H54 (cell line): ENCODE measurements around the gene FRMD4A.

ENCODE experiments used
- DNase-seq: peaks from one replicate; pipeline ENCODE4 v3.0.0; 2011; ENCODE audit warnings: low spot score, mixed read lengths; ENCODE audit not compliant: insufficient read length
- FAIRE-seq: peaks from 3 replicates; lab custom pipeline; 2011; peaks lifted over from hg19 to GRCh38; lab: Jason Lieb, UNC
- POLR2A ChIP-seq: IDR thresholded peaks from 2 replicates; pipeline ENCODE4 v1.6.1; 2011; ENCODE audit warnings: low read depth, mild to moderate bottlenecking, low read length

FRMD4A gene

DNA sequence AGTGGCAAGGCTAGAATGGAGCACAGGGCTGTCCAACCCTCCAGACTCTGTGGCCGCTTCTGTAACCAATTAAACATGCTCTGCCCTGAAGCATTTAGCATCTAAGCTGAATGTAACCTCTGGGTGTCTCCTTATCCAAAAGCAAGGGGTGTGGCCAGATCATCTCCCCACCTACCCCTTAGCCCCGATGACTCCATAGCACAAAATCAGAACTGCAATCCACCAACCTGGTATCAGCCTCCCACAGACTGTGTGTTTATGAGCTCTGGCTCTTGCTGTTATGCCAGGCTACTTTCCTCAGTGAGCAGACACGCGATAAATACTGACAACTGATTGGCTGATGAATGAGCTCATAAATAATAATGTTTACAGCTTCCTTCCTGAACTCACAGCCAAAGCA lies 3.2 kb downstream of the FRMD4A start:
- FAIRE-seq (no peak), DNase-seq (no peak)
- no peak for TF ChIP-seq POLR2A

DNA sequence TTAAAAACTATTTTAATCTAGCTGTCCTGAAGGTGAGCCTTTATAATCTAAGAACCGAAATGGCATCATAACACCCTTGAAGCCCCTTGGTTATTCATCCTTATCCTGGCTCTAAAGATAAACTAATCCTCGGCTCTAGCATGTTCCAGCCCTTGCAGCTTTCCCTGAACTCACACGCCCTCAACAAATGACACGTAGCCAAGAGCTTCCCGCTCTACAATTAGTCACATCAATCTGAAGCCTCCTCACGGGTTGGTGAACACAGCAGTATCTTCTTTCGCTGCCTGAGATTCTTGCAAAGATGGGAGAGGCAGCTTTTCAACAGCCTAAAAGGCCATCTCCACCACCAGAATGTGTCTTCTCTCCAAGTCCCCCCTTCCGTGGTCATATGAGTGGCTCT lies 4.1 kb downstream of the FRMD4A start:
- no peak for TF ChIP-seq POLR2A
- FAIRE-seq (no peak), DNase-seq (no peak)

DNA sequence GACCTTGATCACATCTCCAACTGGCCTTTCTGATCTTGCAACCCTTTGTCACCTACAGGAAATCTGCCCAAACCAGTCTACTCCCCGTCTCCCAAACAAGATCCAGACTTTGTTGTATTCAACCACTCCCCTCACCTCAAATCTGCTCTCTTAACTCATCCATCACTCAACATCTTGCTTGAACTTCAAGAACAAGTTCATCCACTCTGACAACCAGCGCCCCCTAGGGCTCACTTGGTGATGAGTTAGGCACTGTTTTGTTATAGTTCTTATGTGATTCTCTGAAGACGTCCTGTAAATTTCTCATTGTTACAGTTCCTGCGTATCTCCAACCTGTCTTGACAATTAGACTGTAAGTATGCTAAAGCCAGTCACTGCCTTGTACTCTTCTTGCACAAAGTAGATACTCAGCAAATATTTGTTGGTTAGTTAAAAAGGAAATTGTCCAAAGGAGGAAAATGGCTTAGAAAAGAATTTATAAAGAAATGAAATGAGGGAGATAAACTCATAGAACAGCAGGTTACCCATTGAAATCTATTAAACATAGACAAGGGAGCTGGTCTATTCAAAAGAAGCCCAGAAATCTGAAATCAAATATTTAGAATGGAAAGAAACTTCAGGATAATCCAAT lies 5.3 kb downstream of the FRMD4A start:
- DNase-seq (no peak), FAIRE-seq (no peak)
- no peak for TF ChIP-seq POLR2A

DNA sequence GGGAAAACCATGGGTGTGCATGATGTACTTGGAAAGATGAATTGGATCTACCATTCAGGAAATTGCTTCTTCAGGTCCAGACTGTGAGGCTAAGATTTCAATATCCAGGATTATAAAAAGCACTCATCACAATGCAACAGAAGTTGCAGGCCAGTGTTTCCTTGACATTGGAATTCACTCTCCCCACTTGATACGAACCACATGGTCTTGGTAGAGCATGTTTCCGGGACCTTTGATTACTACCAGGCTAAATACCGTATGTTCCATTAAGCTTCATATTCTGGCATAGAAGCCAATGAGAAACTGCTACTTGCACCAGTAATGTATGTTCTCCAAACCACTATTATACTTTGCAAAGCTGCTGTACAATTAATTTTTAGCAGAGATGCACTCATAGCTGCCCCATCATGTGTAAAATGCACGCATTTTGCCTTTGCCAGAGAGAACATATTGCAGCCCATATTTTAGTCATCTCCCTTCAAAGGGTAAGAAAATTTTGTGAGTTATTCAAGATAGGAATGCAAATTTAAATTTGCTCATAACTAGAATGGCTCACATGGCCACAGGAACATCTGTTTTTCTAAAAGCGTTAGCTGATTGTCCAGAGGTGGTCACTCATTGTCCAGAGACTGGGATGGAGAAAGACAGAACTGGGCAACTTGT lies 8.1 kb downstream of the FRMD4A start:
- no peak for DNase-seq
- TF ChIP-seq POLR2A = no peak
- FAIRE-seq = no peak

DNA sequence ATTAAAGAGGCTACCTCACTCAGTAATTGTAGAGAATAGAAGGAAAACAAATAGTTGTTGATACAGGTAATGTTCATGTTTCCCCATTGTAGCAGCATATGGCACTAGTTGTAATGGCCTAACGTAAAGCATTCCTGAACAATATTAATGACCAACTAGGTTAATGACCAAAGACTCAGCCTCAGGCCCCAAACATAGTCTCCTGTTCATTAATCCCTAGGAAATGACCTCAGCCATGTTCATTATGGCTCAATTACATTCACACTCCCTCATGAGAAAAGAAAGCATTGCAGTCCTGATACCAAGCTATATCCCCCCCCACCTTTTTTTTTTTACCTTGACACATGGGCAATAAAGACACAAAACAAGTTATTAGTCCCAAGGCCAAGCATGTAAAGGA lies 12.7 kb downstream of the FRMD4A start:
- no peak for FAIRE-seq

DNA sequence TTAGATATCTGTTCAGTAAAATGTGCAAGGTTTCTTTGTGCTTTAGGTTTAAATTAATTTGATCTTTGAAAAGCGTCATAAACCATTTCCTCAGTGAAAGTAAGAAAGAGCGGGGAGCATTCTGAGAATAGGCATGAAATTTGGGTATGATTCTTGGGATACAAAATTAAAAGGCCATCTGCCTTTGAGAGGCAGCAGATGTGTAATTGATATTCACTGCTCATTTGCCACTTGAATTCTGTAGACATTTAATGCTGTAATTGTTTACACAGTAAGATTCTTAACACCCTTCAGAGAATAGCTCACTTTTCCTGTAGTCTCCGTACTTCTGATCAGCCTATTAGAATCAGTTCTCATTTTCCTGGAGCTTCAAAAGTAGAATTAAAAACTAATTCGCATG lies 18.7 kb downstream of the FRMD4A start:
- DNase-seq (no peak), FAIRE-seq (no peak)
- no peak for TF ChIP-seq POLR2A

More for the DNA sequence above, 12.7 kb downstream of the FRMD4A start:
- DNase-seq = no peak
- TF ChIP-seq POLR2A = no peak

DNA sequence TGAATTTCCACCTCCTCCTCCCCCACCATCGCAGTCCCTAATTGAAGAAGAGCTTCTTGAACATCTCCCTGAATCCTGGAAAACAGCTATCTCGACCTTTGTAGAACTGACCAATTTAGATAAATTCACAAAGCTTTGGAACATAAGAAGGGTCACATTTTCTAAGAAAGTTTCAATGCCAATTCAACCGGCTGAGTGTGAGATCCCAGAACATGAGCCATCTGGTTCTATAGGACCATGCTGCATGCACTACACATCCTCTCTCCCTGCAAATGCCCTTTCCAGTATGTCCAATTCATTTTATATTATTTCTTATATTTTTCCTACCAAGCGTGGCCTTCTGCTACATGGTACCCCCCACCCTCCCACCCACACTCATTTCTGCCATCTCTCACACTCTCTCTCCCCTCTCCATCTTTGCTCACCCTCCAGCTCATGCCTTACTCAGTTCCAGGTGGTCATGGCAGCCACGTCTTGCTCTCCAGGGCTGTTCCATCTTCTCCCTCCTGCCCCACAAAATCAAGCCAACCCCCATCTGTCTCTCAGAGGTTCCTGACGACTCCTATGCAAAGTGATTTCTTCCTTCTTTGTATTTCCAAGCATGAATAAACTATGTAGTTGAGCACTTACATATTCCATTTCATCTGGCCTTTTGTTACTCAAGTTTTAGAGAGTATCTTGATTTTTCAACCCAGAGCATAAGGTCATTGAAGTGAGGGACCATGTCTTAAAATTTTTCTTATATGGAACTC lies 19.3 kb downstream of the FRMD4A start:
- TF ChIP-seq POLR2A = no peak
- DNase-seq (no peak), FAIRE-seq (no peak)

DNA sequence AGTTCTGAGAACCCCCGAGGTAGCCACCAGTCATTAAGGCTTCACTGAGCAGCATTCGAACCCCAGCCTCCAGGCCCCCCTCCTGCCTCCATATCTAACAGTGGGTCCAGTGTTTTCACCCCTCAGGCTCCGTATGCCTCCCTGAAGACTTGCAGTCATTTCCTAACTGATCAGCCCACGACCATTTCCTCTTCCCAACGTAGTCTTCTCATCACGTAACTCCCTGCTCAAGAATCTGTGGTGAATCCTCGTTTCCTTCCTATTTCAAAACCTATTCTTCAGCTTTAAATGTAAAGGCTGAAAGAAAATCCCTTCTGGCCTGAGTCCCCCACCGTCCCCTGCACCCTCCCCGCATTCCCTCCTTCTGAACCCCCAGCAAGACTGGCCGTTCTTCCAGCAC lies 21.1 kb downstream of the FRMD4A start:
- FAIRE-seq (no peak), DNase-seq (no peak)
- no peak for TF ChIP-seq POLR2A

DNA sequence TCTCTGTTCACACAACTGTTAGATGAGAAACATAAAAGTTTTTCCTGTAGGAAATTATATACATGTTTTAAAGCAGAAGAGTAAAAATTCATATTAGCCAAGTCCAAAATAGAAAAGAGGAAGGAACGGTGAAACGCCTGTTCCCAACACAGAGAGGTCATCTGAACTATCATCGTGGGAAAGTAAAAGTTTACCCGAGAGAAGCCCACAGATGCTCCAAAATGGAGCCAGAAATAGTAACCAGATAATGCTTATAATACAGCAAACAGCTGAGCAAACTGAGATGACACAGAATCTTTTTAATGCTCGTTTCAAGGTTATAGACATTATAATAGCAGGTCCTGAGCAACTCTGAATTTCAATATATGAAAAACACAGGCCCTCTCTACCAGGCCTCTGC lies 24.5 kb downstream of the FRMD4A start:
- TF ChIP-seq POLR2A = no peak
- DNase-seq = no peak
- FAIRE-seq = no peak

DNA sequence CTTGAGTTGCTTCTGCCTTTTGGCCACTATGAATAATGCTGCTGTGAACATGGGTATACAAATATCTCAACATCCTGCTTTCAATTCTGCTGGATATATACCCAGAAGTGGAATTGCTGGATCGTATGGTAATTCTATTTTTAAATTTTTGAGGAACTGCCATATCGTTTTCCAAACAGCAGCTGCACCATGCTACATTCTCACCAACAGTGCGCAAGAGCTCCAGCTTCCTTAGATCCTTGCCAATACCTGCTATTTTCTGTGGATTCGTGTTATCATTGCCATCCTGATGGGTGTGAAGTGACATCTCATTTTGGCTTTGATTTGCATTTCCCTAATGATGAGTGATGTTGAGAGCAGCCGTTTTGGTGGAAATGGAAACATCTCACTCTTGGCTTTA lies 26.7 kb downstream of the FRMD4A start:
- TF ChIP-seq POLR2A = no peak
- no peak for FAIRE-seq
- DNase-seq = no peak

DNA sequence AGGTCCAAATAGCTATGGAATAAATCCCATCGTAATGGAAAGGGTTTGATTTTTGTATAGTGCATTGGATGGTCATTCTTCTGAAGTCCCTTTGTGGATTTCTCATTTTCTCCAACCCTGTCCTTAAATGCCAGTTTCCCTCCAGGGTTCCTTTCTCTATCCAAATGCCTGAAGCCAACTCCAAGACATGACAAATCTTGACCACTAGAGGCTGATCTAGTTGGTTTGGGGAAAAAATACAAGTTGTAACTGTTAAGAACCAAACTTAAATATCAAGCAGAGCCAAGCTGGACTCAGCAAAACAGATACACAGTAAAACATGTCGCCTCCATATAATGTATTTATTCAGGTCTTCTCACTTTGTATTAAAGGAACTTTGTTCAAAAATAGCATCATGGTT lies 28.7 kb downstream of the FRMD4A start:
- FAIRE-seq (peak; percentile 41), DNase-seq (peak; percentile 20)
- TF ChIP-seq POLR2A = no peak

DNA sequence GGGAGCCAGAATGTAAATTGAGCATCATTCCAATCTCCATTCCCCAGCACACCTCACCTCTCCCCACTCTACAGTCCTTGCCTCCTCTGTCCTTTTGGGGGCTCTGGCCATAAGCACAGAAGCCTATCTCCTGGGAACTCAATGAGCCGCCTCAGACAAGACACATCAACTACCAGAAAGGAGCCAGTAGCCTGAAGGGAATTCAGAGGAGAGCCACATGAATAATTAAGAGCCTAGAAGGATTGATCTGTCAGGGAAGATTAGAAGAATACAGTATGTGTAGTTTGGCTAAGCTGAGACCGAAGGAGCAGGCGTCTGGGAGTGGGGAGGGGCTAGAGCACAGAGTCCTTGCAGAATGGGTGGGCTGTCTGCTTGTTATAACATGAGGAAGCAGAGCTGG lies 31.2 kb downstream of the FRMD4A start:
- FAIRE-seq = no peak
- TF ChIP-seq POLR2A = no peak
- no peak for DNase-seq

DNA sequence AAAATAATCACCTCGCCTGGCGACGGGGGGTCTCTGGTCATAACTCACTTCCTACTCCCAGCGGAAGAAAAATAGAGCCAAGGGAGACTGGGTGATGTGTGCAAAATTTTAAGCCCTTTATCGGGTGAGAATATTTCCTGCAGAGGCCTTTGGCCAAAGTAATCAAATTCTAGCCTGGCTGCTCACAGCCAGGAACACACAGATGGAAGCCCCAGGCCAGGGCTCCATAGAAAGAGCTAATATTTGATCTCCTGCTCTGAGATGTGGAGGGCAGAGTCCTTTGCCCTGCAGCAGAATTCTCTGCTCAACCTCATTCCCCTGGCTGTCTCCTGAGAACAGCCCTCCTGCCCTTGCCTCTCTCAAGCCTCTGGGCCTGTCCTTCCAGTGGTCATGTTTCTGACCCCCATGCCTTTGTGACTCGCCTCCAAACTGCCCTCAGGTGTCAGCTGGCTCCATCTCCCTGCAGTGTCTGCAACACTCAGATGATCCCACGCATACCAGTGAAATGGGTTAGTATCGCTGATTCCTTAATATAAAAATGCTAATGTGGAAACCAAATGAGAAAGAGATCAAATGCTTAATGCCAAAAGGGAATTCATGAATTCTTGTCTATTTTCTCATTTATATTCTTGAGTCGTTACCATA lies 34.5 kb downstream of the FRMD4A start:
- no peak for TF ChIP-seq POLR2A
- no peak for DNase-seq
- FAIRE-seq = no peak
